VCaP (cell line): Measurements from ENCODE around the gene COL18A1.

Experiments used
- H3K27ac ChIP-seq: fragments of 450-650 bp; 2 replicates; pipeline ENCODE4 v1.5.1; 2017
- CTCF ChIP-seq: fragments of 450-650 bp; conservative IDR thresholded peaks from 2 replicates; pipeline ENCODE4 v1.5.1; 2017; ENCODE audit warnings: mild to moderate bottlenecking, moderate library complexity

The COL18A1 gene

GRCh38 chr21:45468051-45468970, 63.3 kb downstream of the COL18A1 start:
- H3K27ac ChIP-seq = no peak overlapping the region

GRCh38 chr21:45468971-45469272, 64.0 kb downstream of the COL18A1 start:
- no peak overlapping the region for H3K27ac ChIP-seq
- no peak for TF ChIP-seq CTCF

More at GRCh38 chr21:45468051-45468970, 63.3 kb downstream of the COL18A1 start:
- no peak for TF ChIP-seq CTCF

- no peak for TF ChIP-seq CTCF
- H3K27ac ChIP-seq = no peak overlapping the region
These were observed 64.5 kb downstream of the COL18A1 start for GRCh38 chr21:45469273-45470086.

- TF ChIP-seq CTCF = no peak
- no peak overlapping the region for H3K27ac ChIP-seq
These were observed 65.1 kb downstream of the COL18A1 start for GRCh38 chr21:45470087-45470515.

- no peak overlapping the region for H3K27ac ChIP-seq
- TF ChIP-seq CTCF = no peak
These were observed 66.0 kb downstream of the COL18A1 start for GRCh38 chr21:45470773-45471524.

- H3K27ac ChIP-seq = no peak overlapping the region
- no peak for TF ChIP-seq CTCF
These were observed 66.7 kb downstream of the COL18A1 start for GRCh38 chr21:45471525-45472221.
